Vagina (tissue), 2 donors: ENCODE data around the gene FPGS.

Source experiments
- CTCF ChIP-seq, 3 experiments: fragments of 450-650 bp in 2 of 3; fragments of 200-600 bp in 1 of 3; sonication (generic) in 1 of 3; IDR thresholded peaks; one replicate each; pipeline ENCODE4 v1.5.1; 2017 to 2019; ENCODE audit warnings: antibody characterized with exemption in 3 of 3, mild to moderate bottlenecking in 2 of 3, moderate library complexity in 2 of 3
- POLR2AphosphoS5 ChIP-seq, 2 donors: sonication (generic); formaldehyde crosslinking; IDR thresholded peaks; one replicate each; pipeline ENCODE4 v1.9.0; 2017; ENCODE audit warnings: antibody characterized with exemption in 2 of 2, mild to moderate bottlenecking in 2 of 2, low read depth in 1 of 2; ENCODE audit not compliant: insufficient read depth in 1 of 2

DNA sequence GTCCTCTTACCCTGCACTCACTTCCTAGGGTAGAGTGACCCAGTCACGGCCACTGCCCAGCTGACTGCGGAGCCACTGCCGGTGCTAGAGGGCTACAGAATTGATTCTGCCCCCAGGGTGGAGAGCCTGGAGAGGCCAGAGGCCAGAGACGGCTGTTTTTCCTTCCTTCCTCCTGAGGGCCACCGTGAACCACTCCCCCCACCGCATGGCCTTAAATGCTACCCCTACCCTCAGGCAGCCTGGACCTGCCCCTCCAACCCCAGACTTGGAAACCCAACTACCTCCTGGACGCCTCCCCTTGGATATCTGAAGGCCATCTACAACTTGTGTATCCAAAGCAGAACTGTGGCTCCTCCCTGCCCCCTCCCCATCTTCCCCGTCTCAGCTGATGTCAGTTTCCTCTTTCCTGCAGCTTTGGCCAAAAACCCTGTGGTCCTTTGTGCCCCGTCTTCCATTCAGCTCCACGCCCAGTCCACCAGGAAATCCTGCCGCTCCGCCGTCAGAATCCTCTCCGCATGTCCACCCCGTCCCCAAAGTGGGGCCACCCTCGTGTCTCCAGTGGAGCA lies 40.5 kb upstream of the FPGS start:
- TF ChIP-seq CTCF (IDR thresholded peaks at IDR 0.05) = no peak
- TF ChIP-seq POLR2AphosphoS5 (IDR thresholded peaks at IDR 0.05; ENCODE audit: insufficient read depth in 1 of 2, low read depth in 1 of 2) = no peak
